WTC11 (cell line): Measurements from ENCODE around the gene PUSL1. TPM values are rescaled to one million over a fixed set of nuclear protein-coding genes. Genes with fewer than 3 reads are reported as not detected.

Source experiments
- ATAC-seq: fragments of 200-7000 bp; cut with Tn5 transposase; 2 replicates; pipeline ENCODE4 v1.10.0; 2021; ENCODE audit warnings: mild to moderate bottlenecking, moderate library complexity
- CTCF ChIA-PET: fragments of 300-600 bp; sonication (Branson Sonifier 250); formaldehyde crosslinking; loops from one replicate; lab custom pipeline; 2021; ENCODE audit warnings: antibody characterized with exemption; lab: Charles Lee
- POLR2A ChIA-PET: fragments of 350-600 bp; sonication (Branson Sonifier 250); formaldehyde crosslinking; loops from one replicate; lab custom pipeline; 2021; ENCODE audit warnings: antibody characterized with exemption; lab: Charles Lee
- DNase-seq: peaks from one replicate; pipeline ENCODE4 v3.0.0; 2021; ENCODE audit warnings: low spot score
- H3K27ac Mint-ChIP-seq: 2 replicates; pipeline ENCODE4 v1.8.0; 2021; ENCODE audit warnings: mixed read lengths
- H3K27me3 Mint-ChIP-seq: 2 replicates; pipeline ENCODE4 v1.8.0; 2021; ENCODE audit warnings: low read depth, mild to moderate bottlenecking, moderate library complexity, mixed read lengths
- H3K36me3 Mint-ChIP-seq: 2 replicates; pipeline ENCODE4 v1.8.0; 2021; ENCODE audit warnings: mixed read lengths
- H3K4me1 Mint-ChIP-seq: 2 replicates; pipeline ENCODE4 v1.8.0; 2022; ENCODE audit warnings: mixed read lengths
- H3K4me3 Mint-ChIP-seq: 2 replicates; pipeline ENCODE4 v1.8.0; 2021; ENCODE audit warnings: mild to moderate bottlenecking, moderate library complexity, mixed read lengths
- H3K9me3 Mint-ChIP-seq: 2 replicates; pipeline ENCODE4 v1.8.0; 2021; ENCODE audit warnings: mixed read lengths
- E2F1 ChIP-seq: sonication (generic); formaldehyde crosslinking; IDR thresholded peaks from 2 replicates; pipeline ENCODE4 v1.8.0; 2022; ENCODE audit warnings: mild to moderate bottlenecking, missing genetic modification reagents
- ELF4 ChIP-seq: sonication (generic); formaldehyde crosslinking; IDR thresholded peaks from 2 replicates; pipeline ENCODE4 v1.8.1; 2022; ENCODE audit warnings: low read depth, mild to moderate bottlenecking, moderate library complexity, missing genetic modification reagents
- ERG ChIP-seq: fragments of 250-450 bp; sonication (Bioruptor Pico); IDR thresholded peaks from 2 replicates; pipeline ENCODE4 v1.8.0; 2021; ENCODE audit warnings: mild to moderate bottlenecking
- FOXJ3 ChIP-seq: sonication (generic); formaldehyde crosslinking; IDR thresholded peaks from 2 replicates; pipeline ENCODE4 v1.9.0; 2021; ENCODE audit warnings: missing genetic modification reagents, mild to moderate bottlenecking, borderline replicate concordance
- GTF2I ChIP-seq: fragments of 250-450 bp; sonication (Bioruptor Pico); conservative IDR thresholded peaks from 2 replicates; pipeline ENCODE4 v1.4.0; 2021; ENCODE audit warnings: mild to moderate bottlenecking
- HMGA2 ChIP-seq: fragments of 250-450 bp; sonication (Bioruptor Pico); IDR thresholded peaks from 2 replicates; pipeline ENCODE4 v1.4.0; 2021; ENCODE audit warnings: mild to moderate bottlenecking, moderate library complexity
- JUN ChIP-seq: sonication (generic); formaldehyde crosslinking; IDR thresholded peaks from 2 replicates; pipeline ENCODE4 v1.8.0; 2023; ENCODE audit warnings: mild to moderate bottlenecking, missing genetic modification reagents
- NFATC4 ChIP-seq: fragments of 250-450 bp; sonication (Bioruptor Pico); IDR thresholded peaks from 2 replicates; pipeline ENCODE4 v1.9.0; 2021; ENCODE audit warnings: mild to moderate bottlenecking
- NFYB ChIP-seq: sonication (generic); formaldehyde crosslinking; conservative IDR thresholded peaks from 2 replicates; pipeline ENCODE4 v1.8.0; 2022; ENCODE audit warnings: low read depth, missing genetic modification reagents
- NR2C2 ChIP-seq: sonication (generic); formaldehyde crosslinking; IDR thresholded peaks from 2 replicates; pipeline ENCODE4 v1.8.0; 2022; ENCODE audit warnings: mild to moderate bottlenecking, missing genetic modification reagents
- NR3C1 ChIP-seq: sonication (generic); formaldehyde crosslinking; conservative IDR thresholded peaks from 2 replicates; pipeline ENCODE4 v1.8.1; 2023; ENCODE audit warnings: low read depth, mild to moderate bottlenecking, missing genetic modification reagents
- PRDM15 ChIP-seq: sonication (generic); formaldehyde crosslinking; IDR thresholded peaks from 2 replicates; pipeline ENCODE4 v1.8.0; 2022; ENCODE audit warnings: missing genetic modification reagents
- ZMAT4 ChIP-seq: fragments of 250-450 bp; sonication (Bioruptor Pico); IDR thresholded peaks from 2 replicates; pipeline ENCODE4 v1.9.0; 2021; ENCODE audit warnings: mild to moderate bottlenecking
- ZNF219 ChIP-seq: sonication (generic); formaldehyde crosslinking; IDR thresholded peaks from 2 replicates; pipeline ENCODE4 v1.8.0; 2023; ENCODE audit warnings: missing genetic modification reagents, mild to moderate bottlenecking, borderline replicate concordance
- ZNF263 ChIP-seq: sonication (generic); formaldehyde crosslinking; IDR thresholded peaks from 2 replicates; pipeline ENCODE4 v1.8.1; 2022; ENCODE audit warnings: low read depth, mild to moderate bottlenecking, moderate library complexity, missing genetic modification reagents
- ZNF317 ChIP-seq: sonication (generic); formaldehyde crosslinking; IDR thresholded peaks from 2 replicates; pipeline ENCODE4 v1.8.1; 2023; ENCODE audit warnings: low read depth, mild to moderate bottlenecking, moderate library complexity, missing genetic modification reagents, borderline replicate concordance
- ZNF512 ChIP-seq: sonication (generic); formaldehyde crosslinking; IDR thresholded peaks from 2 replicates; pipeline ENCODE4 v1.8.1; 2022; ENCODE audit warnings: missing genetic modification reagents, borderline replicate concordance
- ZNF671 ChIP-seq: fragments of 250-450 bp; sonication (Bioruptor Pico); IDR thresholded peaks from 2 replicates; pipeline ENCODE4 v1.8.0; 2021; ENCODE audit warnings: mild to moderate bottlenecking
- total RNA-seq: library from RNA; stranded (reverse); gene quantifications from 3 replicates; pipeline ENCODE4 v1.2.3, GENCODE V29; 2021

The PUSL1 gene
- total RNA-seq, 1 experiment from 2014 or later = 51.5 TPM

- no peak for TF ChIP-seq HMGA2
- TF ChIP-seq ZNF263 (CRISPR knock-in tag) = 0 out of 2 replicates have a peak, but pooled peaks have one; percentile 36
- Mint-ChIP-seq H3K4me1 (peaks cover 21% of the 10 kb centered on the region), H3K4me3 (peak overlapping the region; percentile 71), H3K9me3 (no peaks in the 10 kb centered on the region), H3K27ac (peak overlapping the region; percentile 87), H3K36me3 (no peaks in the 10 kb centered on the region), H3K27me3 (peaks cover 6% of the 10 kb centered on the region; the same call in 1 of the 2 replicates)
- CTCF ChIA-PET = interaction anchor here (0.6 to 7.6 kb wide), 13 partner anchors 10 to 272 kb away, joined by 3 to 81 read pairs (median 3); partner anchors contain the start of gene CCNL2
- POLR2A ChIA-PET = interaction anchor here (1.1 to 2.6 kb wide), 2 partner anchors 10 to 13 kb away, joined by 5 to 7 read pairs; no protein-coding TSS in a partner anchor
- ATAC-seq (peak; percentile 2; the same call in 1 of the 2 replicates), DNase-seq (no peak)
Observed at GRCh38 chr1:1305300-1306069, 2.9 kb upstream of the PUSL1 start.

- H3K27me3 Mint-ChIP-seq = peaks cover 6% of the 10 kb centered on the region; the same call in 1 of the 2 replicates
- ChIA-PET CTCF (interaction anchor here (1.3 to 7.6 kb wide), 2 partner anchors 14 to 66 kb away, joined by 4 to 81 read pairs; no protein-coding TSS in a partner anchor), POLR2A (no interaction called here)
- peaks cover 21% of the 10 kb centered on the region for H3K4me1 Mint-ChIP-seq
- TF ChIP-seq ZNF671 (no peak), FOXJ3 (no peak), NFYB (CRISPR knock-in tag) (no peak), ZMAT4 (no peak), NR2C2 (no peak), PRDM15 (CRISPR knock-in tag) (no peak), NFATC4 (CRISPR knock-in tag) (no peak), ZNF219 (CRISPR knock-in tag) (no peak), ZNF317 (CRISPR knock-in tag) (no peak), JUN (CRISPR knock-in tag) (no peak), NR3C1 (no peak), GTF2I (CRISPR knock-in tag) (no peak), ERG (CRISPR knock-in tag) (no peak), ELF4 (CRISPR knock-in tag) (no peak), ZNF512 (no peak), E2F1 (CRISPR knock-in tag) (no peak)
- no peaks in the 10 kb centered on the region for H3K9me3 Mint-ChIP-seq
- DNase-seq (no peak), ATAC-seq (peak; percentile 8)
- peak overlapping the region; percentile 71 for H3K4me3 Mint-ChIP-seq
- no peaks in the 10 kb centered on the region for H3K36me3 Mint-ChIP-seq
- H3K27ac Mint-ChIP-seq = peak overlapping the region; percentile 87
Observed at GRCh38 chr1:1306070-1306660, 2.2 kb upstream of the PUSL1 start.
